HG02973 (cell line): Measurements from ENCODE around the gene XPA.
A peak's percentile ranks its signal among the peaks of the same experiment; 100 is the strongest.
"Not testable (repeated sequence)": the region's sequence is repeated elsewhere in the genome, so short reads cannot be mapped to it uniquely, and the experiment has no call there.

ENCODE experiments used
- ATAC-seq: cut with Tn5 transposase; IDR thresholded peaks from one replicate; pipeline ENCODE4 v1.9.1; 2021; ENCODE audit warnings: moderate library complexity; ENCODE audit not compliant: unreplicated experiment

The XPA gene

GRCh38 chr9:97696803-97697601 lies at the start of gene XPA:
TSS of gene XPA (minus strand) at chr9:97697340. CDS start at chr9:97697292, 48 bp downstream.
- ATAC-seq, result peak; percentile 90

GRCh38 chr9:97744710-97745708 lies 47.9 kb upstream of the XPA start:
- no peak for ATAC-seq

- not testable (repeated sequence) for ATAC-seq
Observed at GRCh38 chr9:97744025-97744424, 46.9 kb upstream of the XPA start.

- ATAC-seq, result no peak
Observed at GRCh38 chr9:97742545-97742944, 45.4 kb upstream of the XPA start.

GRCh38 chr9:97741947-97742346 lies 44.8 kb upstream of the XPA start:
- ATAC-seq, result no peak

GRCh38 chr9:97740848-97741821 lies 44.0 kb upstream of the XPA start:
- peak; percentile 64 for ATAC-seq

GRCh38 chr9:97737429-97737828 lies 40.3 kb upstream of the XPA start:
- no peak for ATAC-seq

GRCh38 chr9:97735070-97735600 lies 38.0 kb upstream of the XPA start:
- no peak for ATAC-seq

GRCh38 chr9:97726716-97727115 lies 29.6 kb upstream of the XPA start:
- no peak for ATAC-seq

GRCh38 chr9:97723819-97724218 lies 26.7 kb upstream of the XPA start:
- no peak for ATAC-seq

GRCh38 chr9:97722331-97722730 lies 25.2 kb upstream of the XPA start:
- no peak for ATAC-seq

- no peak for ATAC-seq
Observed at GRCh38 chr9:97721396-97721795, 24.3 kb upstream of the XPA start.

GRCh38 chr9:97717866-97718265 lies 20.7 kb upstream of the XPA start:
- ATAC-seq, result no peak

GRCh38 chr9:97714435-97714834 lies 17.3 kb upstream of the XPA start:
- ATAC-seq, result no peak

GRCh38 chr9:97711223-97711626 lies 14.1 kb upstream of the XPA start:
- no peak for ATAC-seq

- ATAC-seq, result no peak
Observed at GRCh38 chr9:97710356-97711222, 13.4 kb upstream of the XPA start.

GRCh38 chr9:97706246-97706645 lies 9.1 kb upstream of the XPA start:
- no peak for ATAC-seq

- ATAC-seq, result no peak
Observed at GRCh38 chr9:97705354-97705950, 8.3 kb upstream of the XPA start.

- no peak for ATAC-seq
Observed at GRCh38 chr9:97704851-97705250, 7.7 kb upstream of the XPA start.
